ENCODE data around the gene VPS4A.

DNA sequence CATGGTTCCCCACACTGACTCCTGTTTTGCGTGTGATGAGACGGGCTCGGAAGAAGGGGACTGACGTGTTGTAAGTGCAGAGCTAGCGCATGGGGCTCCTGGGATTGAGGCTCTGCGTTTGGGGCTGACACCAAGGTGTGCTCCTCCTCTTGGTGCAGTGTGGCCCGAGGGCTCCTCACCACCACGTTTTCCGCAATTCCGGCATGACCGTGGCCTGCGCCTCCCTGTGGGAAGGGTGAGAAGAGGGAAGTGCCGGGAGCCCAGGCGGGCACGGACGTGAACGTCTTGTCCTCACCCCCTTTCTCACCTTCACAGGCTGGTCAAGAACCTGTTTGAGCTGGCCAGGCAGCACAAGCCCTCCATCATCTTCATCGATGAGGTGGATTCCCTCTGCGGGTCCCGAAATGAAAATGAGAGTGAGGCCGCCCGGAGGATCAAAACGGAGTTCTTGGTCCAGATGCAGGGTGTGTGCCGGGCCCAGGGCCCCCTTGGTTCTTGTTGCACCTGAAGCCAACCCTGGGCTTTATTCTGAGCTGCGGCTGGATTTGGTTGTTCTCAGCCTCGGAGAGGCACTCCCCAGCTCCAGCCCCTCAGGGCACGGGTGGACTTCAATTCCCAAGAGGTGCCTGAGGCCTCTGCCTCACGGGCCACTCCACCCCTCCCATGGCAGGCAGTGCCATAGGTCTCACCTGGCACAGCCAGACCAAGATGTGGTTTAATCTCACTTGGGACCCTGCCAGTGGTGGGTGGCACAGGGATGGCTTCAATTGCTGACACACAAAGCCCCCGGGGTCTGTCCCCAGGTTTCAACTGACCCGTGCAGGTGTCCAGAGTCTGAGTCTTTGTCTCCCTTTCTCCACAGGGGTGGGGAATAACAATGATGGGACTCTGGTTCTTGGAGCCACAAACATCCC, 8.9 kb downstream of the VPS4A start:
- TF ChIP-seq CTCF (IDR thresholded peaks at IDR 0.05) (no peak), EZH2 (IDR thresholded peaks at IDR 0.05; ENCODE audit: borderline replicate concordance, insufficient read depth, low read depth, low read length, poor library complexity, severe bottlenecking) (no peak)

Measured in B cell (primary cell).